HUDEP-2 (cell line): ENCODE results near the gene UNC45A.

Experiments used
- DNase-seq, 76 experiments: peaks; one replicate each; lab custom pipeline; 2025; ENCODE audit not compliant: unreplicated experiment in 76 of 76; lab: John Stamatoyannopoulos, UW

The UNC45A gene

GRCh38 chr15:90998737-90999136 is 63.7 kb downstream of the UNC45A start:
- no peak for DNase-seq

GRCh38 chr15:91001209-91001608 is 66.1 kb downstream of the UNC45A start:
- no peak for DNase-seq
